CD4-positive, alpha-beta memory T cell (primary cell): Measurements from ENCODE around the gene DLX3. TPM values are rescaled to one million over a fixed set of nuclear protein-coding genes. Genes with fewer than 3 reads are reported as not detected.

Experiments used
- CTCF ChIA-PET: fragments of 350-600 bp; sonication (Branson Sonifier 250); formaldehyde crosslinking; loops from one replicate; lab custom pipeline; 2021; ENCODE audit warnings: inconsistent platforms; ENCODE audit not compliant: partially characterized antibody; lab: Charles Lee
- POLR2A ChIA-PET: fragments of 350-600 bp; sonication (Branson Sonifier 250); formaldehyde crosslinking; loops from one replicate; lab custom pipeline; 2021; ENCODE audit not compliant: partially characterized antibody; lab: Charles Lee
- DNase-seq, 5 donors: peaks; one replicate each; pipeline versions ENCODE4 v3.0.0 to v3.0.0-alpha.2; 2020 to 2022; ENCODE audit warnings: mixed read lengths in 1 of 5
- H3K27ac ChIP-seq: one replicate; pipeline ENCODE4 v1.7.0; 2013; ENCODE audit warnings: low read depth, low read length
- H3K27me3 ChIP-seq: 2 replicates; pipeline ENCODE4 v1.7.0; 2013; ENCODE audit warnings: mild to moderate bottlenecking, low read length, moderate library complexity; ENCODE audit not compliant: insufficient read depth
- H3K36me3 ChIP-seq: 2 replicates; pipeline ENCODE4 v1.7.0; 2013; ENCODE audit warnings: mild to moderate bottlenecking, low read length, moderate library complexity; ENCODE audit not compliant: insufficient read depth
- H3K4me1 ChIP-seq: 2 replicates; pipeline ENCODE4 v1.7.0; 2013; ENCODE audit warnings: mild to moderate bottlenecking, low read length, moderate library complexity; ENCODE audit not compliant: insufficient read depth
- H3K4me3 ChIP-seq, 2 donors: one replicate each; pipeline ENCODE4 v1.7.0; 2013; ENCODE audit warnings: low read length in 2 of 2, mild to moderate bottlenecking in 1 of 2
- H3K9me3 ChIP-seq, 2 donors: one replicate each; pipeline ENCODE4 v1.7.0; 2013; ENCODE audit warnings: low read length in 2 of 2, control low read depth in 1 of 2; ENCODE audit not compliant: control insufficient read depth in 1 of 2
- H3K27ac Mint-ChIP-seq, 7 donors: one replicate each; pipeline ENCODE4 v1.8.0; 2020 to 2021; ENCODE audit warnings: mixed read lengths in 7 of 7, mild to moderate bottlenecking in 6 of 7, inconsistent platforms in 3 of 7, moderate library complexity in 3 of 7
- H3K27me3 Mint-ChIP-seq, 2 donors: one replicate each; pipeline ENCODE4 v1.8.0; 2020 to 2021; ENCODE audit warnings: mixed read lengths in 2 of 2
- H3K36me3 Mint-ChIP-seq, 2 donors: one replicate each; pipeline ENCODE4 v1.8.0; 2020 to 2021; ENCODE audit warnings: mixed read lengths in 2 of 2, inconsistent platforms in 1 of 2, mild to moderate bottlenecking in 1 of 2
- H3K4me1 Mint-ChIP-seq, 4 donors: one replicate each; pipeline ENCODE4 v1.8.0; 2020 to 2021; ENCODE audit warnings: mixed read lengths in 4 of 4, mild to moderate bottlenecking in 1 of 4
- H3K4me3 Mint-ChIP-seq, 8 donors: one replicate each; pipeline ENCODE4 v1.8.0; 2020 to 2021; ENCODE audit warnings: mixed read lengths in 8 of 8, mild to moderate bottlenecking in 7 of 8, moderate library complexity in 6 of 8, inconsistent platforms in 3 of 8
- H3K9me3 Mint-ChIP-seq, 8 donors: one replicate each; pipeline ENCODE4 v1.8.0; 2020 to 2021; ENCODE audit warnings: mixed read lengths in 8 of 8, mild to moderate bottlenecking in 5 of 8, inconsistent platforms in 3 of 8, moderate library complexity in 1 of 8
- intact Hi-C: fragments of 100-400 bp; cut with micrococcal nuclease; formaldehyde crosslinking; loops from one replicate; pipeline ENCODE4 v1.15.1; 2023
- polyA plus RNA-seq, 2 donors: library from polyadenylated mRNA; unstranded; fragments of 300-500 nt; fragmentation: Illumina TruSeq; gene quantifications; one replicate each; pipeline ENCODE4 v1.2.3, GENCODE V29; 2021
- total RNA-seq, 2 experiments: library from RNA; stranded (reverse); gene quantifications; one replicate each; pipeline ENCODE4 v1.2.3, GENCODE V29; 2021

The DLX3 gene
- total and polyA plus RNA-seq, 4 experiments from 2014 or later: not detected

DNA sequence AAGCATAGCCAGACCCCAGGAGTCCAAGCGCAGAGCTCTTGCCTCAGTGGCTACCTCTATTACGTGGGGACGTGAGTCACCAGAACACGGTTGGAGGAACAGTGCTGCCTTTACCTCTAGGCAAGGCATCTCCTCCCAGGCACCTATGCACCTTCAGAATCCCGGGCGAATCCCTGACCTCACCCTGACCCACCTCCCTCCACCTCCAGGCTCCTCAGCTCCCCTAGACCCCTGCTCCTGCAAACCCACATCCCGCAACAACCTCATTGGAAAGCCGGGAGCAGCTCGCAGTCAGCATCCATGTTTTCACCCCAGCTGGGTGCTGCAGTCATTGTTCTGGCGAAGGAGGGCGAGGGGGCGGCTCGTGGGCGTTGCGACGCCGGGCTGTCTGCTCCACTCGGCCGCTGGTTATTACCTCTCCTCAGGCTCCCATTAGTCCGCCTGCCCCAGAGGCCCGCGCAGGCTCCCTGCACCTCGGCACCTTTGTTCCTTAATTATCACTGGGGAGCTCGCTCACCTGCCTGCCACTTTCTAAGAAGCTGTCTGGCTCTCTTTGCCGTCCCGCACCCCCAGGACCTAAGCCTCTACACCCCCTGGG is 50.7 kb downstream of the DLX3 start:
- no peak for DNase-seq
- H3K4me3 ChIP-seq: no peak overlapping the region
- ChIA-PET POLR2A (no interaction called here), CTCF (interaction anchor here (1.0 kb wide), 1 partner anchor 11 kb away, joined by 3 read pairs; no protein-coding TSS in a partner anchor)
- Mint-ChIP-seq H3K36me3 (no peaks in the 10 kb centered on the region), H3K27me3 (peaks cover 20 to 32% of the 10 kb centered on the region in 2 donors), H3K4me3 (no peak overlapping the region), H3K9me3 (peaks cover 0 to 2% (median 0%) of the 10 kb centered on the region in 8 donors), H3K4me1 (no peaks in the 10 kb centered on the region), H3K27ac (no peak overlapping the region)
- no peaks in the 10 kb centered on the region for H3K27me3 ChIP-seq
- intact Hi-C loops: no loop called here
- H3K27ac ChIP-seq: no peak overlapping the region
- H3K4me1 ChIP-seq: no peaks in the 10 kb centered on the region
- no peaks in the 10 kb centered on the region for H3K9me3 ChIP-seq
- no peaks in the 10 kb centered on the region for H3K36me3 ChIP-seq

DNA sequence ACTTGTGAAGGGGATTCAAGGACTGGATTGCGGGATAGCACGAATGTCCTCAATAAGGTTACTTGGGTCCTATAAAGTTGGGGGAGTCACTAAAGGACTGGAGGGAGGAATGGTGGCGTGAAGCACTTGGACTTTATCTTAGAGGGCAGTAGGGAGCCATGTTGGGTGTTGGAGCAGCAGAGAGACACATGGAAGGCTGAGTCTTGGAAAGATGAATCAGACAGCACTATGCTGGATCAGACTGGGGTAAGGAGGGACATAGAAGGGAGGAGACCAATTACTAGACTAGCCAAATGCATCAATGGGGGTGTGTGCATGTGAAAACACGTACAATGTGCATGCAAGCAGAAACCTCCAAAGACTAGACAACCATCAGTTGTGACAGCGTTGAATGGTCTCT is 52.1 kb downstream of the DLX3 start:
- peaks cover 24 to 34% of the 10 kb centered on the region in 2 donors for H3K27me3 Mint-ChIP-seq
- no peak for DNase-seq
- no peaks in the 10 kb centered on the region for H3K36me3 Mint-ChIP-seq
- H3K4me1 ChIP-seq: no peaks in the 10 kb centered on the region
- H3K4me3 ChIP-seq: no peak overlapping the region
- intact Hi-C loops: no loop called here
- H3K27me3 ChIP-seq: no peaks in the 10 kb centered on the region
- no peak overlapping the region for H3K27ac ChIP-seq
- H3K4me3 Mint-ChIP-seq: no peak overlapping the region
- H3K36me3 ChIP-seq: no peaks in the 10 kb centered on the region
- POLR2A ChIA-PET: no interaction called here
- peaks cover 0 to 2% (median 0%) of the 10 kb centered on the region in 8 donors for H3K9me3 Mint-ChIP-seq
- no peaks in the 10 kb centered on the region for H3K4me1 Mint-ChIP-seq
- CTCF ChIA-PET: interaction anchor here (0.7 to 1.4 kb wide), 2 partner anchors 9 to 54 kb away, joined by 3 to 4 read pairs; no protein-coding TSS in a partner anchor
- no peak overlapping the region for H3K27ac Mint-ChIP-seq
- H3K9me3 ChIP-seq: no peaks in the 10 kb centered on the region

- no peak overlapping the region for H3K27ac ChIP-seq
- intact Hi-C loops: no loop called here
- ChIA-PET CTCF (interaction anchor here (0.9 to 1.9 kb wide), 4 partner anchors 11 to 61 kb away, joined by 3 to 5 read pairs (median 4); no protein-coding TSS in a partner anchor), POLR2A (no interaction called here)
- no peaks in the 10 kb centered on the region for H3K27me3 ChIP-seq
- no peaks in the 10 kb centered on the region for H3K9me3 ChIP-seq
- no peaks in the 10 kb centered on the region for H3K4me1 Mint-ChIP-seq
- no peaks in the 10 kb centered on the region for H3K4me1 ChIP-seq
- H3K36me3 ChIP-seq: no peaks in the 10 kb centered on the region
- H3K4me3 ChIP-seq: no peak overlapping the region
- H3K9me3 Mint-ChIP-seq: peaks cover 0 to 2% (median 0%) of the 10 kb centered on the region in 8 donors
- H3K27me3 Mint-ChIP-seq: peaks cover 21 to 31% of the 10 kb centered on the region in 2 donors
- no peak for DNase-seq
- H3K36me3 Mint-ChIP-seq: no peaks in the 10 kb centered on the region
- no peak overlapping the region for H3K4me3 Mint-ChIP-seq
- H3K27ac Mint-ChIP-seq: no peak overlapping the region
These were observed 53.6 kb downstream of the DLX3 start for GRCh38 chr17:49941427-49941826.

Other genes starting within 250 kb of the DLX3 start
- 100 to 1,000 TPM in 1 of 2 experiments, 10 to 100 TPM in 1; 95.1 to 102 TPM for gene FAM117A, start 231.1 kb downstream of the DLX3 start, total RNA-seq
- 10 to 100 TPM; 61.2 to 73.4 TPM for gene FAM117A, start 231.1 kb downstream of the DLX3 start, polyA plus RNA-seq
- gene KAT7, start 206.5 kb downstream of the DLX3 start, total RNA-seq: 100 to 1,000 TPM; 115 to 120 TPM
- gene KAT7, start 206.5 kb downstream of the DLX3 start, polyA plus RNA-seq: 10 to 100 TPM; 37.6 to 55.3 TPM
- not detected for gene TAC4, start 147.2 kb downstream of the DLX3 start, total RNA-seq
- gene TAC4, start 147.2 kb downstream of the DLX3 start, polyA plus RNA-seq: not detected
- 1 to 10 TPM in 1 of 2 experiments, under 1 TPM in 1; 0.70 to 1.2 TPM for gene DLX4, start 26.0 kb downstream of the DLX3 start, total RNA-seq
- gene DLX4, start 26.0 kb downstream of the DLX3 start, polyA plus RNA-seq: under 1 TPM; 0.22 to 0.33 TPM
- 10 to 100 TPM; 13.9 to 16.3 TPM for gene ITGA3, start 60.9 kb upstream of the DLX3 start, total RNA-seq
- 1 to 10 TPM; 1.6 to 4.8 TPM for gene ITGA3, start 60.9 kb upstream of the DLX3 start, polyA plus RNA-seq
- 10 to 100 TPM; 39.1 to 40.6 TPM for gene PDK2, start 100.1 kb upstream of the DLX3 start, total RNA-seq
- gene PDK2, start 100.1 kb upstream of the DLX3 start, polyA plus RNA-seq: 10 to 100 TPM; 34.5 to 36.5 TPM
- 1 to 10 TPM; 1.2 to 1.3 TPM for gene SAMD14, start 134.9 kb upstream of the DLX3 start, total RNA-seq
- under 1 TPM; 0.16 to 0.19 TPM for gene SAMD14, start 134.9 kb upstream of the DLX3 start, polyA plus RNA-seq
- gene PPP1R9B, start 155.5 kb upstream of the DLX3 start, total RNA-seq: 10 to 100 TPM; 97.5 to 99.7 TPM
- 1 to 10 TPM in 1 of 2 donors, under 1 TPM in 1; 0.48 to 2.2 TPM for gene PPP1R9B, start 155.5 kb upstream of the DLX3 start, polyA plus RNA-seq
- gene SGCA, start 170.8 kb upstream of the DLX3 start, total RNA-seq: not detected
- gene SGCA, start 170.8 kb upstream of the DLX3 start, polyA plus RNA-seq: not detected
- gene COL1A1, start 206.4 kb upstream of the DLX3 start, total RNA-seq: 1 to 10 TPM; 1.0 to 1.6 TPM
- gene COL1A1, start 206.4 kb upstream of the DLX3 start, polyA plus RNA-seq: not detected